IMR-90 (cell line): ENCODE data around the gene PGS1. TPM values are rescaled to one million over a fixed set of nuclear protein-coding genes. Genes with fewer than 3 reads are reported as not detected.

ENCODE experiments used
- ATAC-seq: fragments of 200-7000 bp; cut with Tn5 transposase; 2 replicates; pipeline ENCODE4 v1.9.1; 2020; ENCODE audit warnings: low read depth, mild to moderate bottlenecking, moderate library complexity
- BruUV-seq: library from RNA; stranded (reverse); fragments of 400-500 nt; replicated peaks from 2 replicates; lab custom pipeline; 2021; lab: Mats Ljungman, UMichigan
- CTCF ChIA-PET: fragments of 300-600 bp; formaldehyde crosslinking; extraction: SDS; loops from one replicate; lab custom pipeline; 2021; ENCODE audit warnings: antibody characterized with exemption; lab: Yijun Ruan, JAX
- POLR2A ChIA-PET: fragments of 300-600 bp; sonication (Branson Sonifier 250); formaldehyde crosslinking; loops from one replicate; lab custom pipeline; 2022; ENCODE audit warnings: antibody characterized with exemption; ENCODE audit not compliant: unreplicated experiment; lab: Charles Lee
- DNase-seq: peaks from one replicate; pipeline ENCODE4 v3.0.0; 2013
- H2AFZ ChIP-seq: replicated peaks from 2 replicates; pipeline ENCODE3; 2013; ENCODE audit warnings: low read length, mild to moderate bottlenecking; ENCODE audit not compliant: poor library complexity
- H2AK5ac ChIP-seq: 2 replicates; pipeline ENCODE4 v1.6.1; 2013; ENCODE audit warnings: low read depth, low read length, inconsistent platforms
- H2AK9ac ChIP-seq: replicated peaks from 2 replicates; pipeline ENCODE3; 2013; ENCODE audit warnings: mild to moderate bottlenecking, low read depth, low read length, moderate library complexity; ENCODE audit not compliant: poor library complexity
- H2BK120ac ChIP-seq: 2 replicates; pipeline ENCODE4 v1.6.1; 2013; ENCODE audit warnings: low read depth, low read length, inconsistent platforms
- H2BK15ac ChIP-seq: 3 replicates; pipeline ENCODE4 v1.6.1; 2013; ENCODE audit warnings: low read depth, low read length, inconsistent platforms
- H2BK20ac ChIP-seq: 2 replicates; pipeline ENCODE4 v1.6.1; 2013; ENCODE audit warnings: low read depth, mild to moderate bottlenecking, inconsistent platforms, low read length, moderate library complexity
- H2BK5ac ChIP-seq: 2 replicates; pipeline ENCODE4 v1.6.1; 2013; ENCODE audit warnings: mild to moderate bottlenecking, low read depth, low read length, inconsistent platforms; ENCODE audit not compliant: poor library complexity, severe bottlenecking
- H3K14ac ChIP-seq: replicated peaks from 2 replicates; pipeline ENCODE4 v1.6.1; 2013; ENCODE audit warnings: low read depth, low read length, inconsistent platforms
- H3K18ac ChIP-seq: 2 replicates; pipeline ENCODE4 v1.6.1; 2013; ENCODE audit warnings: low read depth, low read length, control low read depth
- H3K23ac ChIP-seq: 2 replicates; pipeline ENCODE4 v1.6.1; 2013; ENCODE audit warnings: low read depth, low read length, inconsistent platforms
- H3K27ac ChIP-seq: 2 replicates; pipeline ENCODE4 v1.5.1; 2013; ENCODE audit warnings: mild to moderate bottlenecking, control low read depth, low read length; ENCODE audit not compliant: insufficient read depth
- H3K27me3 ChIP-seq: 2 replicates; pipeline ENCODE4 v1.6.1; 2013; ENCODE audit warnings: low read length; ENCODE audit not compliant: control insufficient read depth, insufficient read depth
- H3K36me3 ChIP-seq: 2 replicates; pipeline ENCODE4 v1.6.1; 2013; ENCODE audit warnings: low read length, mixed read lengths; ENCODE audit not compliant: control insufficient read depth, insufficient read depth
- H3K4ac ChIP-seq: 2 replicates; pipeline ENCODE4 v1.6.1; 2013; ENCODE audit warnings: low read depth, low read length, inconsistent platforms
- H3K4me1 ChIP-seq: 2 replicates; pipeline ENCODE4 v1.6.1; 2013; ENCODE audit warnings: low read length, mixed read lengths; ENCODE audit not compliant: control insufficient read depth, insufficient read depth
- H3K4me2 ChIP-seq: 2 replicates; pipeline ENCODE4 v1.6.1; 2013; ENCODE audit warnings: low read depth, mild to moderate bottlenecking, control low read depth, low read length, moderate library complexity
- H3K4me3 ChIP-seq: 2 replicates; pipeline ENCODE4 v1.5.1; 2013; ENCODE audit warnings: low read depth, mild to moderate bottlenecking, control low read depth, low read length, moderate library complexity; ENCODE audit not compliant: insufficient read depth
- H3K56ac ChIP-seq: 2 replicates; pipeline ENCODE4 v1.6.1; 2013; ENCODE audit warnings: low read length, inconsistent platforms; ENCODE audit not compliant: insufficient read depth; ENCODE audit errors: extremely low read depth
- H3K79me1 ChIP-seq, 2 experiments: 2 replicates each; pipeline ENCODE4 v1.6.1; 2013; ENCODE audit warnings: low read length in 2 of 2, inconsistent platforms in 1 of 2, low read depth in 1 of 2
- H3K9ac ChIP-seq: 2 replicates; pipeline ENCODE4 v1.6.1; 2013; ENCODE audit warnings: low read depth, low read length, control low read depth
- H3K9me1 ChIP-seq: 2 replicates; pipeline ENCODE4 v1.6.1; 2013; ENCODE audit warnings: low read length, inconsistent platforms; ENCODE audit not compliant: insufficient read depth
- H3K9me3 ChIP-seq: 2 replicates; pipeline ENCODE4 v1.6.1; 2013; ENCODE audit warnings: low read length; ENCODE audit not compliant: control insufficient read depth, insufficient read depth
- H4K20me1 ChIP-seq: 2 replicates; pipeline ENCODE4 v1.6.1; 2013; ENCODE audit warnings: low read length, inconsistent platforms; ENCODE audit not compliant: insufficient read depth
- H4K5ac ChIP-seq: 2 replicates; pipeline ENCODE4 v1.6.1; 2013; ENCODE audit warnings: mild to moderate bottlenecking, low read depth, low read length, control low read depth
- H4K8ac ChIP-seq, 2 experiments: 2 replicates each; pipeline ENCODE4 v1.6.1; 2013; ENCODE audit warnings: low read depth in 2 of 2, low read length in 2 of 2, control low read depth in 1 of 2, inconsistent platforms in 1 of 2
- H4K91ac ChIP-seq: 2 replicates; pipeline ENCODE4 v1.6.1; 2013; ENCODE audit warnings: low read depth, low read length, inconsistent platforms; ENCODE audit not compliant: insufficient read depth
- CEBPB ChIP-seq: IDR thresholded peaks from 2 replicates; pipeline ENCODE4 v1.6.1; 2012; ENCODE audit warnings: low read depth, low read length, improper control_type of control experiment
- MAZ ChIP-seq: IDR thresholded peaks from 2 replicates; pipeline ENCODE4 v1.6.1; 2012; ENCODE audit warnings: low read depth, mild to moderate bottlenecking, low read length, improper control_type of control experiment, moderate library complexity, borderline replicate concordance
- NFE2L2 ChIP-seq: fragments of 150-350 bp; IDR thresholded peaks from 2 replicates; pipeline ENCODE4 v1.6.1; 2016; ENCODE audit warnings: low read depth, mild to moderate bottlenecking, low read length
- POLR2A ChIP-seq: IDR thresholded peaks from 2 replicates; pipeline ENCODE4 v1.6.1; 2012; ENCODE audit warnings: mild to moderate bottlenecking, low read depth, low read length
- RAD21 ChIP-seq: IDR thresholded peaks from 2 replicates; pipeline ENCODE4 v1.6.1; 2012; ENCODE audit warnings: low read length, improper control_type of control experiment
- RCOR1 ChIP-seq: IDR thresholded peaks from 2 replicates; pipeline ENCODE4 v1.6.1; 2012; ENCODE audit warnings: mild to moderate bottlenecking, low read length, improper control_type of control experiment; ENCODE audit not compliant: insufficient replicate concordance
- WGBS, 2 experiments: methylation state at CpG; one replicate each; pipeline versions ENCODE4 v1.1.5 to v1.1.7; 2013; ENCODE audit warnings: missing lambda C conversion rate in 2 of 2; ENCODE audit not compliant: insufficient read length in 1 of 2; ENCODE audit errors: extremely low coverage in 2 of 2; 5-methylcytosine and 5-hydroxymethylcytosine counted together
- dilution Hi-C: fragments of 300-500 bp; cut with HindIII; formaldehyde crosslinking; loops from one replicate; pipeline ENCODE4 v1.14.3; 2018; ENCODE audit warnings: low sequenced_read_pairs; ENCODE audit not compliant: unreplicated experiment
- in situ Hi-C: fragments of 300-500 bp; cut with MboI; formaldehyde crosslinking; loops from 3 replicates; pipeline ENCODE4 v1.14.3; 2019; ENCODE audit warnings: low sequenced_read_pairs, inconsistent platforms, mixed read lengths
- intact Hi-C: fragments of 100-400 bp; cut with micrococcal nuclease; formaldehyde crosslinking; loops from 2 replicates; pipeline ENCODE4 v1.10.0; 2022
- polyA plus RNA-seq, 3 experiments: library from polyadenylated mRNA; depleted of rRNA; stranded (reverse); fragments of >200 nt; gene quantifications; 2 replicates each; pipeline ENCODE4 v1.2.3, GENCODE V29; 2012; ENCODE audit warnings: low replicate concordance in 1 of 3
- total RNA-seq: library from RNA; depleted of rRNA; stranded (reverse); fragments of >200 nt; gene quantifications from 2 replicates; pipeline ENCODE4 v1.2.3, GENCODE V29; 2012

Gene PGS1
- total and polyA plus RNA-seq, 2 of the 4 experiments (the other 2 are of a cell fraction) = 18.5 to 43.2 TPM

DNA sequence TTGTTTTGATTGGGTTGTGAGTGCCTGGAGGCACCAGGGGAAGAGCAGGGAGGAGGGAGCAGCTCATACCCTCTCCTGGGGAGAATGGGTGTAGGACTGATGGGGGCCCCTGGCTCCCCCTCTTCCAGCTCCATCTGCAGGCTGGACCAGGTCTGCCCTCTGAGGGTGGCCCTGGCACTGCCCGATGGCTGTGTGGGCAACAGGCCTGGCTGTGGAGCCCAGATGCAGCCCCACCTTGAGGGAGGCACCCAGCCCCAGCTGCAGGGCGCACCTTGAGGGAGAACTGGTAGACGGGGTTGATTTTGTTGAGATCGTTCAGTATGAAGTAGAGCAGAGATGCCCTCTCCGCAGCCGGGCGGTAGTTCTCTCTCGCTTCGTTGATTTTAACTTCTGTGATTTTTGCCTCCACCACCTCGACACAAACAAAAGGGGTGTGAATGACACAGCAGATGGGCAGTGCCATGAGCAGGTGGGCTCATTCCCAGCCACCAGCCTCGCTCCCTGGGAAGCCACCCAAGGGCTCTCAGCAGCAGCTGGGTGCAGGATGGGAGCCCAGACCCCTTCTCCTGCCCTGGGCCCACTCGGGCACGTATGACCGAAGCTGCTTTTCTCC lies 71.6 kb downstream of the PGS1 start:
- no peak for TF ChIP-seq RCOR1
- TF ChIP-seq NFE2L2 = no peak
- no peak for TF ChIP-seq CEBPB
- TF ChIP-seq MAZ = no peak
- no peak for TF ChIP-seq RAD21
- no peak for TF ChIP-seq POLR2A
- peaks cover 2% of the 10 kb centered on the region; the same call in 1 of the 2 replicates for H3K9me3 ChIP-seq
- ChIA-PET CTCF (no interaction called here), POLR2A (no interaction called here)
- H4K20me1 ChIP-seq = no peaks in the 10 kb centered on the region
- H3K9ac ChIP-seq = no peak overlapping the region
- H3K4me1 ChIP-seq = no peaks in the 10 kb centered on the region; the same call in 1 of the 2 replicates
- no peak overlapping the region for H4K8ac ChIP-seq
- no peak for ATAC-seq
- H3K36me3 ChIP-seq = no peaks in the 10 kb centered on the region
- H3K56ac ChIP-seq = no peak overlapping the region
- H3K27me3 ChIP-seq = peaks cover 13% of the 10 kb centered on the region; the same call in 1 of the 2 replicates
- H2BK5ac ChIP-seq = no peak overlapping the region
- H2AK5ac ChIP-seq = no peak overlapping the region; the same call in 1 of the 2 replicates
- H3K79me1 ChIP-seq = no peaks in the 10 kb centered on the region
- dilution Hi-C loops (no loop called here), in situ Hi-C loops (no loop called here), intact Hi-C loops (no loop called here)
- no peak overlapping the region for H3K27ac ChIP-seq
- no peak overlapping the region for H3K14ac ChIP-seq
- H2AK9ac ChIP-seq = no peak overlapping the region
- H4K5ac ChIP-seq = no peak overlapping the region
- no peak overlapping the region for H3K23ac ChIP-seq
- no peak overlapping the region; the same call in 1 of the 2 replicates for H4K91ac ChIP-seq
- no peak overlapping the region for H3K4me3 ChIP-seq
- H2BK20ac ChIP-seq = no peak overlapping the region
- H3K18ac ChIP-seq = no peak overlapping the region
- no peaks in the 10 kb centered on the region for H3K9me1 ChIP-seq
- no peak overlapping the region for H3K4ac ChIP-seq
- BruUV-seq = no TSS peak
- 83% methylated on average over 4 of the region's 14 CpGs; no CpG with 5 or more reads in 1 of the 2 experiments for WGBS, 2 experiments
- H2AFZ ChIP-seq = no peak overlapping the region
- H2BK120ac ChIP-seq = no peak overlapping the region
- H3K4me2 ChIP-seq = no peak overlapping the region
- no peak overlapping the region for H2BK15ac ChIP-seq
- no peak for DNase-seq
